Keratinocyte (primary cell): Measurements from ENCODE around the gene TPCN1. TPM values are rescaled to one million over a fixed set of nuclear protein-coding genes. Genes with fewer than 3 reads are reported as not detected.

Experiments used
- DNase-seq: peaks from one replicate; pipeline ENCODE4 v3.0.0-alpha.2; 2011; ENCODE audit warnings: low read depth, missing footprints, low spot score
- FAIRE-seq: peaks from 2 replicates; lab custom pipeline; 2011; peaks lifted over from hg19 to GRCh38; lab: Jason Lieb, UNC
- H2AFZ ChIP-seq: 2 replicates; pipeline ENCODE4 v1.6.0; 2012; ENCODE audit warnings: low read length, control low read depth, inconsistent platforms; ENCODE audit not compliant: control insufficient read depth
- H3K27ac ChIP-seq: 2 replicates; pipeline ENCODE4 v1.5.1; 2011; ENCODE audit warnings: low read length; ENCODE audit not compliant: control insufficient read depth, insufficient read depth
- H3K27me3 ChIP-seq: 3 replicates; pipeline ENCODE4 v1.6.0; 2011; ENCODE audit warnings: low read length; ENCODE audit not compliant: control insufficient read depth, insufficient read depth; ENCODE audit errors: extremely low read depth
- H3K36me3 ChIP-seq, 2 experiments: 2 replicates in 1 of 2; 3 replicates in 1 of 2; pipeline ENCODE4 v1.5.1; 2011; ENCODE audit warnings: low read length in 2 of 2, mild to moderate bottlenecking in 1 of 2; ENCODE audit not compliant: control insufficient read depth in 2 of 2, insufficient read depth in 2 of 2; ENCODE audit errors: extremely low read depth in 1 of 2
- H3K4me1 ChIP-seq: 3 replicates; pipeline ENCODE4 v1.5.1; 2011; ENCODE audit warnings: low read length; ENCODE audit not compliant: control insufficient read depth, insufficient read depth; ENCODE audit errors: extremely low read depth
- H3K4me2 ChIP-seq: 3 replicates; pipeline ENCODE4 v1.6.0; 2011; ENCODE audit warnings: low read depth, low read length; ENCODE audit not compliant: control insufficient read depth, insufficient read depth; ENCODE audit errors: extremely low read depth
- H3K4me3 ChIP-seq, 3 experiments: fragments of 200-600 bp in 1 of 3; sonication (generic) in 1 of 3; 2 replicates in 2 of 3; 3 replicates in 1 of 3; pipeline ENCODE4 v1.5.1; 2011 to 2016; ENCODE audit warnings: low read length in 3 of 3, mild to moderate bottlenecking in 3 of 3, control low read depth in 2 of 3, inconsistent platforms in 1 of 3, low read depth in 1 of 3, mixed read lengths in 1 of 3, mixed run types in 1 of 3, moderate library complexity in 1 of 3; ENCODE audit not compliant: control insufficient read depth in 2 of 3, insufficient read depth in 2 of 3; ENCODE audit errors: extremely low read depth in 1 of 3
- H3K79me2 ChIP-seq: 2 replicates; pipeline ENCODE4 v1.6.0; 2012; ENCODE audit warnings: low read length; ENCODE audit not compliant: control insufficient read depth, insufficient read depth
- H3K9ac ChIP-seq: 3 replicates; pipeline ENCODE4 v1.6.0; 2011; ENCODE audit warnings: low read length; ENCODE audit not compliant: control insufficient read depth, insufficient read depth; ENCODE audit errors: extremely low read depth
- H3K9me1 ChIP-seq: 3 replicates; pipeline ENCODE4 v1.6.0; 2011; ENCODE audit warnings: low read length; ENCODE audit not compliant: control insufficient read depth, insufficient read depth; ENCODE audit errors: extremely low read depth
- H3K9me3 ChIP-seq: 2 replicates; pipeline ENCODE4 v1.5.1; 2012; ENCODE audit warnings: low read depth, low read length; ENCODE audit not compliant: control insufficient read depth
- H4K20me1 ChIP-seq: 3 replicates; pipeline ENCODE4 v1.6.0; 2011; ENCODE audit warnings: low read length; ENCODE audit not compliant: control insufficient read depth, insufficient read depth; ENCODE audit errors: extremely low read depth
- CTCF ChIP-seq, 3 experiments: IDR thresholded peaks in 1 of 3; conservative IDR thresholded peaks in 1 of 3; optimal IDR thresholded peaks in 1 of 3; 2 replicates in 2 of 3; 3 replicates in 1 of 3; pipeline versions ENCODE3 to v1.5.1; 2011; ENCODE audit warnings: low read length in 3 of 3, mild to moderate bottlenecking in 3 of 3, moderate library complexity in 2 of 3, control low read depth in 1 of 3, inconsistent platforms in 1 of 3; ENCODE audit not compliant: insufficient read depth in 2 of 3; ENCODE audit errors: extremely low read depth in 1 of 3
- EZH2 ChIP-seq: IDR thresholded peaks from one replicate; pipeline ENCODE4 v1.6.1; 2012; ENCODE audit warnings: inconsistent platforms, mild to moderate bottlenecking, low read length, moderate library complexity
- dilution Hi-C: fragments of 300-500 bp; cut with MboI; formaldehyde crosslinking; loops from one replicate; pipeline ENCODE4 v1.7.0; 2020; ENCODE audit warnings: low sequenced_read_pairs; ENCODE audit not compliant: extremely low pct_ligation_motif_present
- polyA plus RNA-seq, 5 experiments: library from polyadenylated mRNA; depleted of rRNA in 3 of 5; stranded (reverse) in 3 of 5; stranded (forward) in 1 of 5; unstranded in 1 of 5; fragments of >200 nt; gene quantifications; 1 replicate in 1 of 5; 2 replicates in 3 of 5; 3 replicates in 1 of 5; pipeline versions ENCODE4 v1.2.1 to v1.2.3, GENCODE V29; 2011 to 2012; ENCODE audit warnings: missing spikeins in 2 of 5, low read depth in 1 of 5, low replicate concordance in 1 of 5

TPCN1 gene
- polyA plus RNA-seq, 1 donor (not counting 4 experiments of a cell fraction or from before 2014, with no cell fraction given), result 6.8 TPM

GRCh38 chr12:113332688-113333417 lies 111.6 kb downstream of the TPCN1 start:
- no peak for FAIRE-seq

GRCh38 chr12:113333418-113333750 lies 112.1 kb downstream of the TPCN1 start:
- Histone ChIP-seq H3K9me1 (no peaks in the 10 kb centered on the region), H3K4me2 (no peak overlapping the region), H3K79me2 (no peaks in the 10 kb centered on the region), H3K27me3 (no peaks in the 10 kb centered on the region), H3K9me3 (no peaks in the 10 kb centered on the region), H4K20me1 (no peaks in the 10 kb centered on the region), H3K27ac (no peak overlapping the region), H3K4me1 (peaks cover 5% of the 10 kb centered on the region), H3K9ac (no peak overlapping the region), H3K4me3 (peak overlapping the region in 1 of 3 experiments; percentile 85), H3K36me3 (peaks cover 4 to 9% of the 10 kb centered on the region in 2 experiments), H2AFZ (no peak overlapping the region)
- no peak for FAIRE-seq
- dilution Hi-C loops, result no loop called here
- no peak for DNase-seq
- TF ChIP-seq EZH2 (no peak), CTCF (optimal IDR thresholded peaks at IDR 0.05 in 1 of 3, IDR thresholded peaks at IDR 0.05 in 1 of 3, conservative IDR thresholded peaks at IDR 0.05 in 1 of 3; ENCODE audit: extremely low read depth in 1 of 3, insufficient read depth in 2 of 3, low read length in 3 of 3) (no peak)

More at GRCh38 chr12:113332688-113333417, 111.6 kb downstream of the TPCN1 start:
- Histone ChIP-seq H4K20me1 (no peaks in the 10 kb centered on the region), H2AFZ (no peak overlapping the region), H3K27me3 (no peaks in the 10 kb centered on the region), H3K36me3 (peaks cover 4 to 10% of the 10 kb centered on the region in 2 experiments), H3K9me3 (no peaks in the 10 kb centered on the region), H3K4me1 (peaks cover 5% of the 10 kb centered on the region), H3K79me2 (no peaks in the 10 kb centered on the region), H3K4me3 (no peak overlapping the region), H3K9me1 (no peaks in the 10 kb centered on the region), H3K4me2 (no peak overlapping the region), H3K9ac (no peak overlapping the region), H3K27ac (no peak overlapping the region)
- no peak for DNase-seq
- no peak for TF ChIP-seq CTCF (optimal IDR thresholded peaks at IDR 0.05 in 1 of 3, IDR thresholded peaks at IDR 0.05 in 1 of 3, conservative IDR thresholded peaks at IDR 0.05 in 1 of 3; ENCODE audit: extremely low read depth in 1 of 3, insufficient read depth in 2 of 3, low read length in 3 of 3)
- TF ChIP-seq EZH2, result no peak
- dilution Hi-C loops, result no loop called here
